Chondrocyte (in vitro differentiated cells): ENCODE data around the gene FCF1. TPM values are rescaled to one million over a fixed set of nuclear protein-coding genes. Genes with fewer than 3 reads are reported as not detected.
A peak's percentile ranks its signal among the peaks of the same experiment; 100 is the strongest.

ENCODE experiments used
- DNase-seq: peaks from one replicate; pipeline ENCODE4 v3.0.0; 2021; ENCODE audit warnings: mixed read lengths, low spot score
- H3K27ac Mint-ChIP-seq: one replicate; pipeline ENCODE4 v1.8.0; 2021; ENCODE audit warnings: mild to moderate bottlenecking, moderate library complexity, mixed read lengths; ENCODE audit not compliant: unreplicated experiment
- H3K27me3 Mint-ChIP-seq: 2 replicates; pipeline ENCODE4 v1.8.0; 2021; ENCODE audit warnings: low read depth, mixed read lengths
- H3K36me3 Mint-ChIP-seq: 2 replicates; pipeline ENCODE4 v1.8.0; 2021; ENCODE audit warnings: low read depth, mixed read lengths
- H3K4me1 Mint-ChIP-seq: 2 replicates; pipeline ENCODE4 v1.8.0; 2021; ENCODE audit warnings: low read depth, mild to moderate bottlenecking, mixed read lengths
- H3K4me3 Mint-ChIP-seq: one replicate; pipeline ENCODE4 v1.8.0; 2021; ENCODE audit warnings: mild to moderate bottlenecking, moderate library complexity, mixed read lengths; ENCODE audit not compliant: unreplicated experiment
- H3K9me3 Mint-ChIP-seq: 2 replicates; pipeline ENCODE4 v1.8.0; 2021; ENCODE audit warnings: low read depth, mixed read lengths
- CTCF ChIP-seq: fragments of 200-600 bp; sonication (generic); IDR thresholded peaks from 2 replicates; pipeline ENCODE4 v1.5.0; 2021; ENCODE audit warnings: antibody characterized with exemption, mild to moderate bottlenecking, moderate library complexity
- total RNA-seq: library from RNA; stranded (reverse); gene quantifications from 3 replicates; pipeline ENCODE4 v1.2.1, GENCODE V29; 2021

FCF1 gene
- total RNA-seq, 1 donor from 2014 or later, result 51.7 TPM

GRCh38 chr14:74669846-74670245 is 43.1 kb upstream of the FCF1 start:
- peaks cover 26% of the 10 kb centered on the region for H3K4me1 Mint-ChIP-seq
- no peak overlapping the region for H3K27ac Mint-ChIP-seq
- H3K9me3 Mint-ChIP-seq, result no peaks in the 10 kb centered on the region
- no peak for TF ChIP-seq CTCF
- no peak for DNase-seq
- peaks cover 35% of the 10 kb centered on the region for H3K36me3 Mint-ChIP-seq
- no peak overlapping the region for H3K4me3 Mint-ChIP-seq
- no peaks in the 10 kb centered on the region for H3K27me3 Mint-ChIP-seq

- Mint-ChIP-seq H3K27me3 (no peaks in the 10 kb centered on the region), H3K27ac (peak overlapping the region; percentile 85), H3K36me3 (peaks cover 40% of the 10 kb centered on the region), H3K4me1 (peaks cover 26% of the 10 kb centered on the region), H3K9me3 (no peaks in the 10 kb centered on the region), H3K4me3 (peak overlapping the region; percentile 5)
- no peak for TF ChIP-seq CTCF
- DNase-seq, result no peak
Observed at GRCh38 chr14:74670726-74671411, 42.1 kb upstream of the FCF1 start.

- TF ChIP-seq CTCF, result no peak
- H3K9me3 Mint-ChIP-seq, result no peaks in the 10 kb centered on the region
- peaks cover 40% of the 10 kb centered on the region for H3K36me3 Mint-ChIP-seq
- no peak overlapping the region for H3K4me3 Mint-ChIP-seq
- peaks cover 26% of the 10 kb centered on the region for H3K4me1 Mint-ChIP-seq
- H3K27ac Mint-ChIP-seq, result peak overlapping the region; percentile 85
- H3K27me3 Mint-ChIP-seq, result no peaks in the 10 kb centered on the region
- DNase-seq, result no peak
Observed at GRCh38 chr14:74671789-74672188, 41.2 kb upstream of the FCF1 start.

- no peak for TF ChIP-seq CTCF
- H3K27me3 Mint-ChIP-seq, result no peaks in the 10 kb centered on the region
- peaks cover 35% of the 10 kb centered on the region for H3K36me3 Mint-ChIP-seq
- no peaks in the 10 kb centered on the region for H3K9me3 Mint-ChIP-seq
- no peak overlapping the region for H3K4me3 Mint-ChIP-seq
- peaks cover 26% of the 10 kb centered on the region for H3K4me1 Mint-ChIP-seq
- no peak for DNase-seq
- peak overlapping the region; percentile 63 for H3K27ac Mint-ChIP-seq
Observed at GRCh38 chr14:74673768-74674167, 39.2 kb upstream of the FCF1 start.

GRCh38 chr14:74675219-74675618 is 37.7 kb upstream of the FCF1 start:
- Mint-ChIP-seq H3K27ac (no peak overlapping the region), H3K9me3 (no peaks in the 10 kb centered on the region), H3K27me3 (no peaks in the 10 kb centered on the region), H3K4me3 (no peak overlapping the region), H3K36me3 (peaks cover 26% of the 10 kb centered on the region), H3K4me1 (peaks cover 26% of the 10 kb centered on the region)
- no peak for TF ChIP-seq CTCF
- no peak for DNase-seq
